VCaP (cell line): ENCODE results near the gene PRKCQ.

Experiments
- H3K27ac ChIP-seq: fragments of 450-650 bp; 2 replicates; pipeline ENCODE4 v1.5.1; 2017
- TF ChIP-seq, protein P1 (sequence below): fragments of 450-650 bp; conservative IDR thresholded peaks from 2 replicates; pipeline ENCODE4 v1.5.1; 2017; ENCODE audit warnings: mild to moderate bottlenecking, moderate library complexity

Gene PRKCQ

DNA sequence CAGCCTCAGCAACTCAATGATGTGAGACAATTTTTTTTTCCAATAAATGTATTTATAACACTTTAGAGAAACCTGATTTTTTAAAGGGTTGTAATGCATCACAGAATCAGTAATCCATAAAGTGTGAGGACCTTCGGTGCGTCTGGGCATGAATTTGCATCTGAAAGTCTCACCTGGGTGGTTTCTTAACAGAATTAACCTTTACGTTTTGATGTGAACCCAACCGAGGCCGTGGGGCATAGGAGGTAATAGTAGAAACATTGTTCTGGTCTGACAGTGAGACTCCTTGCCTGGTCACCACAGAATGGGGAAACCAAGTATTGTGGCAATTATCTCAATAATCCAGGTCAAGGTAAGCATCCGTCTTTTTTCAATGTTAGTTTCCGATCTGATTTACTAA, 114.6 kb downstream of the PRKCQ start:
- H3K27ac ChIP-seq, result no peak overlapping the region
- TF ChIP-seq, protein P1, sequence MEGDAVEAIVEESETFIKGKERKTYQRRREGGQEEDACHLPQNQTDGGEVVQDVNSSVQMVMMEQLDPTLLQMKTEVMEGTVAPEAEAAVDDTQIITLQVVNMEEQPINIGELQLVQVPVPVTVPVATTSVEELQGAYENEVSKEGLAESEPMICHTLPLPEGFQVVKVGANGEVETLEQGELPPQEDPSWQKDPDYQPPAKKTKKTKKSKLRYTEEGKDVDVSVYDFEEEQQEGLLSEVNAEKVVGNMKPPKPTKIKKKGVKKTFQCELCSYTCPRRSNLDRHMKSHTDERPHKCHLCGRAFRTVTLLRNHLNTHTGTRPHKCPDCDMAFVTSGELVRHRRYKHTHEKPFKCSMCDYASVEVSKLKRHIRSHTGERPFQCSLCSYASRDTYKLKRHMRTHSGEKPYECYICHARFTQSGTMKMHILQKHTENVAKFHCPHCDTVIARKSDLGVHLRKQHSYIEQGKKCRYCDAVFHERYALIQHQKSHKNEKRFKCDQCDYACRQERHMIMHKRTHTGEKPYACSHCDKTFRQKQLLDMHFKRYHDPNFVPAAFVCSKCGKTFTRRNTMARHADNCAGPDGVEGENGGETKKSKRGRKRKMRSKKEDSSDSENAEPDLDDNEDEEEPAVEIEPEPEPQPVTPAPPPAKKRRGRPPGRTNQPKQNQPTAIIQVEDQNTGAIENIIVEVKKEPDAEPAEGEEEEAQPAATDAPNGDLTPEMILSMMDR, result no peak

GRCh38 chr10:6464862-6465430, 115.1 kb downstream of the PRKCQ start:
- H3K27ac ChIP-seq, result no peak overlapping the region
- TF ChIP-seq, protein P1, result no peak

DNA sequence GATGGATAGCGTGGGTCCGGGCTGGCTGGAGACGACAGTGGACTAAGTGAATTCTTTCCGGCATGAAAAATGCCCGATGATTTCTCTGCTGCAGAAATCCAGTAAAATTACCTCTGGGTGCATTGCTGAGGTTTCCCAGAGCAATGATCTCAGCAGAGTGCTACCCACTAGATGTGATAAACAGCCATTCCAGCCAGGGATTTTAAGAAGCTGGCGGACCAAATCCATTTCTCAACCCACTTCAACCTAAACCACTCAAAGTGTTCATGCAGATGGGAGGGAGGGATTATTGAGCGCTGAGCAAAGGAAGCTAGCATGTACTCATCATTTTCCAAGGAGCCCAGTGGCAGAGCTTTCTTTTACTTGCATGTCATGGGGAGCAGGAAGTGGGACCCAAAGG, 116.7 kb downstream of the PRKCQ start:
- H3K27ac ChIP-seq, result no peak overlapping the region
- TF ChIP-seq, protein P1, result no peak

GRCh38 chr10:6461961-6462360, 118.1 kb downstream of the PRKCQ start:
- TF ChIP-seq, protein P1, result no peak
- H3K27ac ChIP-seq, result no peak overlapping the region

DNA sequence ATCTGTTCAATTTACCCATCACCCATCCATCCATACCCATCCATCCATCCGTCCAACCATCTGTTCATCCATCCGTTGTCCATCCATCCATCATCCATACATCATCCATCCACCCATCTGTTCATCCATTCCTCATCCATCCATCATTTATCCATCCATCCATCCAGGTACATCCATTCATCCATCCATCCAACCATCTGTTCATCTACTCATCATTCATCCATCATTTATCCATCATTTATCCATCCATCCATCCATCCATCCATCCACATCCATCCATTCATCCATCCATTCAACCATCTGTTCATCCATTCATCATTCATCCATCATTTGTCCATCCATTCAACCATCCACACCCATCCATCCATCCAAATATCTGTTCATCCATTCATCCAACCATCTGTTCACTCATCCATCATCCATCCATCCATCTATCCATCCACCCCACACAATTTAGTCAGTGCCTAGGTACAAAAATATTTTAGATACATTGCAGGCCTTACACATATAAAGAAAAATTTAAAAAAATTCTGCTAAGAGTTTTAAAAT, 119.1 kb downstream of the PRKCQ start:
- H3K27ac ChIP-seq, result no peak overlapping the region
- TF ChIP-seq, protein P1, result no peak

DNA sequence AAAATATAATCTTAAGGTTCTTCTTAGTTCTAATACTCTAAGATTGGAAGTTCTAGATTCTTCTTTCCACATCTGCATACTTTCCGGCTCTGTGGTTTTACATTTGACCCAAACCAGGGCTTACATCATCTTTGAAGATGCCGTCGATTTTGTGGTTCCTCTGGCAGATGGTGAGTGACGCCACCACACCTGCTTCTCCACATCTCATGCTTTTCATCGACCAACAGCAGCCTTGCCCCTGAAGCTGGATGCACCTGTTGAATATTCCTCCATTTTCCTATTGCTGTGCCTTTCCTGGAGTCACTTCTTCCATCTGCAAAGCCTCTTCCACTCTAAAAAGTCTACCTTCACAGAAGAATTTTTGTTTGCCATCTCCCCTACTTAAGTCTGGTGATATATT, 121.3 kb downstream of the PRKCQ start:
- no peak overlapping the region for H3K27ac ChIP-seq
- TF ChIP-seq, protein P1, result no peak

DNA sequence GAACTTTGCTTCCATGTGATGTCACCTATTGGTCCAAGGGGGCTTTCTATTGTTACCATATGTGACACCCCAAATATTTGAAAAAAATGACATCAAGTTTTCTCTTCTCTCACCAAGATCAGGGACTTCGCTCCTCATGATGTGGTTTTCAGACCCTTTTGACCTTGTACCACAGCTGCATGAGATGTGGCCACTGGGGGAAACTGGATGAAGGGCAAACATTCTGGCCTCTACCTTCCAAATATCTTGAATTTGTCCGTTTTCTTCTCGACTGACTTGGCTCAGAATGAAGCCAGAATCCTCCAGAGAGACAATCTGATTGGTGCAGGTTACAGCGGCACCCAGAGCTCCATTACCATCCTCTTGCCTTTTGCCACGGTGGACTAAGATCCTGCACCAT, 122.7 kb downstream of the PRKCQ start:
- TF ChIP-seq, protein P1, result no peak
- H3K27ac ChIP-seq, result no peak overlapping the region
